Measurements from ENCODE around the gene LNX2.

Gene LNX2

GRCh38 chr13:27504868-27505194 lies 115.5 kb downstream of the LNX2 start:
- in situ Hi-C loops (cut with MboI; ENCODE audit: low sequenced_read_pairs, unreplicated experiment) = no loop called here
- no peak for DNase-seq (ENCODE audit: low spot score)
- no peak for TF ChIP-seq CTCF (IDR thresholded peaks at IDR 0.05; ENCODE audit: borderline replicate concordance, control extremely low read depth, extremely low read depth, insufficient read depth, missing control alignments)

DNA sequence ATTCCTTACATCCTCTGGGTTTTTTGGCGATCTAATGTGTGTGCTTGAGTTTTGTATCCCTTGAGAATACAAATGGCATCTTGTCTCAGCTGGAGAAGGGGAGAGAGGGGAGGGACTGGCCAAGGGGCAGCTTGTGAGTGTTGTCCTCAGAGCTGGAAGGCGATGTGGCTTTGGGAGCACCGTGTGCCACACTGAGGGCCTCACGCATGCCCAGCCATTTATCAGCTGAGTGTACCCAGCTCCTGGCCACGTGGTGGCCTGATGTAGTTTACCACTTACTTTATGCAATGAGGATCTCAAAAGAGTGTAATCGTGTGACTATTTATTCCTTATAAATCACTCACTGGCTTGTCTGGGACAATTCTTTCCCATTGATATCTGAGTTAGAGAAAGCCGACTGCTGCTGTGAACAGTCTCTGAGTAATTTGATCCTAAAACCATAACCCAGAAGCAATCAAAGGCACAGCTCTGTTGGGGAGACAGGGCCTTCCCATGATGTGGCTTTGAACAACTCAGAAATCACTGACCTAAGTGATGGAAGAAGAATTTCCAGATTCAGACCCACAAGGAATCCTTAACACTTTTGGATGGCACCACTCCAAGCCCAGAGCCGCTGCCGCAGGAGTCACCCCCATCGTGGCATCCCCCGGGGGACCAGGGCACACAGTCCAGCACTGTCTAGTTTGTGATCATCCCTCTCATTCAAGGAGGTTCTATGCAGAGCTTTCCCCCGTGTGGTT lies 116.0 kb downstream of the LNX2 start:
- TF ChIP-seq CTCF (IDR thresholded peaks at IDR 0.05; ENCODE audit: borderline replicate concordance, control extremely low read depth, extremely low read depth, insufficient read depth, missing control alignments) = no peak
- in situ Hi-C loops (cut with MboI; ENCODE audit: low sequenced_read_pairs, unreplicated experiment) = no loop called here
- no peak for DNase-seq (ENCODE audit: low spot score)

GRCh38 chr13:27500806-27501534 lies 119.4 kb downstream of the LNX2 start:
- no peak for DNase-seq (ENCODE audit: low spot score)
- TF ChIP-seq CTCF (IDR thresholded peaks at IDR 0.05; ENCODE audit: borderline replicate concordance, control extremely low read depth, extremely low read depth, insufficient read depth, missing control alignments) = no peak
- in situ Hi-C loops (cut with MboI; ENCODE audit: low sequenced_read_pairs, unreplicated experiment) = no loop called here

DNA sequence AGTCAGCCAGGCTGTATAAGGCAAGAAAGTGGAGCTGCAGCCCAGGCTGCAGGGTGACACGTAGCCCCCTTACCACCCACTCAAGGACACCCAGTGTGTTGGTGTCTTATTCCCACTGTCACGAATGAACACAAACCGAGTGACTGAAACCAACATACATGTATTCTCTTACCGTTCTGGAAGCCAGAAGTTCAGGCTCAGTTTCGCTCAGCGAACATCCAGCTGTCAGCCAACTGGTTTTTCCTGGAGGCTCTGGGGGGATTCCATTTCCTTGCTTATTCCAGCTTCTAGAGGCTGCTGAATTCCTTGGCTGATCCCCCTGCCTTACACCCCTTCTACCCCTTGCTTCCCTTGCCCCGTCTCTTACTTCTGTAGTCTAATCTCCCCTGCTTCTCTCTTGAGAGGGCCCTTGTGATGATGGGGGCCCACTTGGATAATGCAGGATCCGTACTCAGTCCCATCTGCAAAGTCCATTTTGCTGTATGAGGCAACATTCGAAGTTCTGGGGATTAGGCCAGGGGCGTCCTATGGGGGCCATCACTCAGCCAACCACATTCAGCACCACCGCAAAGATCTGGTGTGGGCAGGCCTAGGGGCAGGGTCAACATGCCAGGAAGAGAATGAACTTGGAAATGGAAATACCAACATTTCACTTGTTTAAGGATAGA lies 122.6 kb downstream of the LNX2 start:
- in situ Hi-C loops (cut with MboI; ENCODE audit: low sequenced_read_pairs, unreplicated experiment) = no loop called here
- TF ChIP-seq CTCF (IDR thresholded peaks at IDR 0.05; ENCODE audit: borderline replicate concordance, control extremely low read depth, extremely low read depth, insufficient read depth, missing control alignments) = no peak

DNA sequence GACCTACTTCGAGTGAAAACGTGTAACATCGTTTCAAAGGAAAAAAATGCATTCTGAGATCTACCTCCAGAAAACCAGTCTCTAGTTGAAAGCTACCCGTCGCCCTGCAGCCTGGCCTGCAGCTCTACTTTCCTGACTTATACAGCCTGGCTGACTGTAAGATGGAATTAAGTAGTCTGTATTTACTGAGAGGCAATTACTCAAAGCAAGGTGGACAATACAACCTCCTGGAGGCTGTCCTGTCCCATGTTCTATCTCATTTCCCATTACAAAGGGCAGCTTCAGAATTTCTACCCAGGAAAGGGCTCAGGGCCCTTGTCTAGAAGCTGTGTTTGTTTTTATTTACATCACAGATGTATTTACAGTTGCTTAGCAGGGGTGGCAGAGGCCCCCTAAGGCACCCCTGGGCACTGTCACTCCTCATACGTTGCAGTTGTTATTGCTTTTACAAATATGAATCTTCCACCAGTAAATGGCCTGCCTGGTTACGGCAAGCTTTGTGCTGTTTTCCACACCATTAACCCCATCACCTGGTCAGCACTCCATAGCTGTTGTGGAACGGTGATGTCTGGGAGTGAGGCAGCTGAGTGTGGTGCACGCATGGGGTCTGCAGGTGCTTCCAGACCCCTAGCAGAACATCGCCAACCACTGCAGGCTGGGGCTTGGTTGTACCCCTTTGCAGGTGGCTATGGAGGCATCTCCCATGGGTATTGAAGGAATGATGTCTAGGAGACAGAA lies 123.6 kb downstream of the LNX2 start:
- in situ Hi-C loops (cut with MboI; ENCODE audit: low sequenced_read_pairs, unreplicated experiment) = no loop called here
- DNase-seq (ENCODE audit: low spot score) = no peak
- no peak for TF ChIP-seq CTCF (IDR thresholded peaks at IDR 0.05; ENCODE audit: borderline replicate concordance, control extremely low read depth, extremely low read depth, insufficient read depth, missing control alignments)

More for the DNA sequence above, 122.6 kb downstream of the LNX2 start:
- no peak for DNase-seq (ENCODE audit: low spot score)

DNA sequence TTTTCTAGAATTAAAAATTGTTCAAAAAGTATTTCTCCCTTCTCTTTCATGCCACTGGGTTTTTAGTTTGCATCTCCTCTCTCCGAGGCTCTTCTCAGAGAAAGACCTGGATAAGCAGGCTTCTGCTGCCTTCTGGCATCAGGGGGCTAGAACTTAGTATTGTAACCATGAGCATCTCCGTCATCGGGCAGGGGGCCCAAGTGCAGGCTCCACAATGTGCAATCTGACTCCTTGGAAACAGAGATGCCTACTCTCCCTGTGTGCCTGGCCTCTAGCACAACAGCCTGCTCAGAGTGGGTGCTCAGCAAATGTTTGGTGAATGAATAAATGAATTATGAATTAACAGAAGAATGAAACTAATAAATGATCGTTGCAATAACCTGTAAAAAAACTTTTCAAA lies 124.3 kb downstream of the LNX2 start:
- no peak for DNase-seq (ENCODE audit: low spot score)
- in situ Hi-C loops (cut with MboI; ENCODE audit: low sequenced_read_pairs, unreplicated experiment) = no loop called here
- no peak for TF ChIP-seq CTCF (IDR thresholded peaks at IDR 0.05; ENCODE audit: borderline replicate concordance, control extremely low read depth, extremely low read depth, insufficient read depth, missing control alignments)
